WERI-Rb-1 (cell line): ENCODE measurements around the gene TPRKB.

Experiments
- DNase-seq: peaks from one replicate; pipeline ENCODE4 v3.0.0-alpha.2; 2020
- H3K27ac ChIP-seq: fragments of 250-450 bp; sonication (Bioruptor Pico); 2 replicates; pipeline ENCODE4 v1.5.1; 2020; ENCODE audit warnings: mild to moderate bottlenecking, moderate library complexity
- H3K27me3 ChIP-seq: fragments of 250-450 bp; sonication (Bioruptor Pico); 2 replicates; pipeline ENCODE4 v1.5.1; 2021; ENCODE audit warnings: mild to moderate bottlenecking, low read depth, moderate library complexity; ENCODE audit not compliant: insufficient read depth, severe bottlenecking
- H3K36me3 ChIP-seq: fragments of 250-450 bp; sonication (Bioruptor Pico); 2 replicates; pipeline ENCODE4 v1.5.1; 2020; ENCODE audit warnings: mild to moderate bottlenecking, moderate library complexity
- H3K4me3 ChIP-seq: 2 replicates; pipeline ENCODE4 v1.5.1; 2011; ENCODE audit warnings: low read depth, mild to moderate bottlenecking, control low read depth, low read length
- H3K9me3 ChIP-seq: fragments of 250-450 bp; sonication (Bioruptor Pico); 2 replicates; pipeline ENCODE4 v1.5.1; 2021; ENCODE audit warnings: mild to moderate bottlenecking, moderate library complexity; ENCODE audit not compliant: severe bottlenecking
- TF ChIP-seq, protein P1 (sequence below): IDR thresholded peaks from 2 replicates; pipeline ENCODE4 v1.5.1; 2011; ENCODE audit warnings: low read depth, mild to moderate bottlenecking, control low read depth, inconsistent platforms, low read length

Gene TPRKB

GRCh38 chr2:73746877-73747208 lies 9.7 kb upstream of the TPRKB start:
- no peak overlapping the region for H3K4me3 ChIP-seq
- H3K27ac ChIP-seq: no peak overlapping the region
- H3K36me3 ChIP-seq: peaks cover 22% of the 10 kb centered on the region
- TF ChIP-seq, protein P1, sequence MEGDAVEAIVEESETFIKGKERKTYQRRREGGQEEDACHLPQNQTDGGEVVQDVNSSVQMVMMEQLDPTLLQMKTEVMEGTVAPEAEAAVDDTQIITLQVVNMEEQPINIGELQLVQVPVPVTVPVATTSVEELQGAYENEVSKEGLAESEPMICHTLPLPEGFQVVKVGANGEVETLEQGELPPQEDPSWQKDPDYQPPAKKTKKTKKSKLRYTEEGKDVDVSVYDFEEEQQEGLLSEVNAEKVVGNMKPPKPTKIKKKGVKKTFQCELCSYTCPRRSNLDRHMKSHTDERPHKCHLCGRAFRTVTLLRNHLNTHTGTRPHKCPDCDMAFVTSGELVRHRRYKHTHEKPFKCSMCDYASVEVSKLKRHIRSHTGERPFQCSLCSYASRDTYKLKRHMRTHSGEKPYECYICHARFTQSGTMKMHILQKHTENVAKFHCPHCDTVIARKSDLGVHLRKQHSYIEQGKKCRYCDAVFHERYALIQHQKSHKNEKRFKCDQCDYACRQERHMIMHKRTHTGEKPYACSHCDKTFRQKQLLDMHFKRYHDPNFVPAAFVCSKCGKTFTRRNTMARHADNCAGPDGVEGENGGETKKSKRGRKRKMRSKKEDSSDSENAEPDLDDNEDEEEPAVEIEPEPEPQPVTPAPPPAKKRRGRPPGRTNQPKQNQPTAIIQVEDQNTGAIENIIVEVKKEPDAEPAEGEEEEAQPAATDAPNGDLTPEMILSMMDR: no peak
- DNase-seq: no peak
- H3K27me3 ChIP-seq: no peaks in the 10 kb centered on the region
- no peaks in the 10 kb centered on the region for H3K9me3 ChIP-seq

DNA sequence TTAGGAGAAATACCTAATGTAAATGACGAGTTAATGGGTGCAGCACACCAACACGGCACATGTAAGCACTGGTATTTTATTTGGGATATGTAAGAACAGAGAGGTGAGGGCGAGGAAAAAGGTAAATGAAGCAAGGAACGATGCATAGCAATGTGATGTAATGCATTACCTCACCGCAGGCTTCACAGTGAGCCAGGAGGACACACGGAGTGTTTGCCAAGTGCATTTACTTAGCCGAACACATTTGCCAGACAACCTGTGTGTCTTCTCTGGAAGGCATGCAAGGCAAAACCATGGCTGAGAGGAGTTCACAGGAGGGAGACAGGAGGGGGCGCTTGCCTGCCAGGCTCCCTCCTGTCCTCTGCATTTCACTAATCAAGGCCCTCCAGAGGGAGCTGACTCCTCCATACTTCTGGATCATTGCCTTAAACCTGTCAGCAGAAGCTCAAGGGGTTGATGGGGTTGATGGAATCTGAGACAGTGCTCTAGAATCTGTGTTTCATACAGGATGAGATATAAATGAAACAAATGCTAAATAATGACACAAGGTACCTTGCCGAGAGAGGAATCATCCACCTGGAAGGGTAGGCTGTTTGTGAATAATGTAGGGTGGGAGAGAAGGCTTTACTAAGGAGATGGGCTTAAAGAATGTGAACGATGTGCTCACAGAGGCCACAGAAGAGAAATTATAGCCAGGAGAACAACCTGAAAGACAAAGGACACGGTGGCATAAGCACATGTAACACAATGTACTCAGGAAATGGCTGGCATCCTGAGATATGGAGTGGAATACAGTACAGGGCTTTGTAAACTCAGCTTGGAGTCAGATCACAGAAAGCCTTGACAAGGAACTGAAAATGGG lies 9.1 kb upstream of the TPRKB start:
- TF ChIP-seq, protein P1: peak; percentile 25; the same call in 1 of the 2 replicates
- H3K27me3 ChIP-seq: no peaks in the 10 kb centered on the region
- no peak overlapping the region for H3K27ac ChIP-seq
- DNase-seq: no peak
- H3K36me3 ChIP-seq: peaks cover 21% of the 10 kb centered on the region
- H3K4me3 ChIP-seq: no peak overlapping the region
- no peaks in the 10 kb centered on the region for H3K9me3 ChIP-seq

DNA sequence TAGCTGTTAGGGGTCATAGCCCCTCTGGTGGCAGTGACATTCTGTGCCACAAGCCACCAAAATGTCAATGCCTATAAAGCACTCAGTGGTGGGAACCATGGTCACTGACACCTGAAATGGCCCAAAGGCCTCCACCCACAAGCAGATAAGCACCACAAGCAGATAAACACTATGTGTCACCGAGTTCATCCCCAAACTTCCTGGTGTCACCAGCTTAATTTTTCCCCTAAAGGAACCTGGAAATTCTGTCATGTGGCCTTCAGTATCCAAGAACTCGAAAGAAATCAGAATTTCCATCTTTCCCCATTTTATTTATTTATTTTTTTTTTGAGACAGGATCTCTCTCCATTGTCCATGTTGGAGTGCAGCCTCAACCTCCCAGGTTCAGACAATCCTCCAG lies 3.6 kb upstream of the TPRKB start:
- Histone ChIP-seq H3K27me3 (no peaks in the 10 kb centered on the region), H3K27ac (no peak overlapping the region), H3K4me3 (no peak overlapping the region), H3K9me3 (peaks cover 9% of the 10 kb centered on the region), H3K36me3 (peaks cover 5% of the 10 kb centered on the region)
- no peak for DNase-seq
- TF ChIP-seq, protein P1: no peak

GRCh38 chr2:73739101-73739500 lies 2.0 kb upstream of the TPRKB start:
- Histone ChIP-seq H3K9me3 (peaks cover 9% of the 10 kb centered on the region), H3K27ac (no peak overlapping the region)
- TF ChIP-seq, protein P1: no peak

DNA sequence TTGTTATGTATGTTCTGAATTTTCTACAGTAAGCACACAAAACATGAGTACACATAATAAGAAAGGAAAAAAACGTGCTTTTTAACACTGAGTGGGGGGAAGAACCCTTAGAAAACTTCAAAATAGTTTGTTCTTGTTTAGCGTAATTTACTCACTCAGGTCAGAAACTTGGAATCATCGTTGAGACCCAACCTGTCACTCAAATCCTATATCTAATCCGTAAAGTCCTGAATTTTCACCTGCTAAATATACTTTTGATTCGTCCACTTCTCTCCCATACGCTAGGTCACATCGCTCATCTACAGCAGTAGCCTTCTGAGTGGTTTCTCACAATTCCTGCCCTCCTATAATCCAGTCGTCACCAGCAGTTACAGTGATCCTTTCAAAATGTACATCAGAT lies 767 bp downstream of the TPRKB start:
- H3K27me3 ChIP-seq: no peaks in the 10 kb centered on the region
- DNase-seq: no peak
- H3K27ac ChIP-seq: peak overlapping the region; percentile 83
- H3K9me3 ChIP-seq: peaks cover 9% of the 10 kb centered on the region
- TF ChIP-seq, protein P1: no peak
- peaks cover 29% of the 10 kb centered on the region for H3K36me3 ChIP-seq
- H3K4me3 ChIP-seq: peak overlapping the region; percentile 100

More at GRCh38 chr2:73739101-73739500, 2.0 kb upstream of the TPRKB start:
- Histone ChIP-seq H3K4me3 (no peak overlapping the region), H3K27me3 (no peaks in the 10 kb centered on the region), H3K36me3 (peaks cover 10% of the 10 kb centered on the region)
- no peak for DNase-seq
